Gastrocnemius medialis (tissue), 4 donors: ENCODE data around the gene NUDCD3. TPM values are rescaled to one million over a fixed set of nuclear protein-coding genes. Genes with fewer than 3 reads are reported as not detected.

ENCODE experiments used
- ATAC-seq, 2 donors: fragments of 150-250 bp; one replicate each; pipeline ENCODE4 v1.9.1; 2016
- DNase-seq, 2 donors: peaks; one replicate each; pipeline ENCODE4 v3.0.0-alpha.2; 2019
- H3K27ac ChIP-seq, 4 donors: fragments of 200-600 bp; sonication (generic); 1 replicate in 1 of 4; 2 replicates in 3 of 4; pipeline ENCODE4 v1.5.1; 2016 to 2018; ENCODE audit warnings: mild to moderate bottlenecking in 2 of 4, moderate library complexity in 1 of 4
- H3K27me3 ChIP-seq, 3 donors: fragments of 200-600 bp; sonication (generic) in 2 of 3; 1 replicate in 1 of 3; 2 replicates in 2 of 3; pipeline versions ENCODE4 v1.5.1 to v1.6.0; 2016 to 2019; ENCODE audit warnings: mild to moderate bottlenecking in 1 of 3, moderate library complexity in 1 of 3
- H3K36me3 ChIP-seq, 2 donors: fragments of 200-600 bp; sonication (generic) in 1 of 2; one replicate each; pipeline ENCODE4 v1.5.1; 2017 to 2018
- H3K4me1 ChIP-seq, 2 donors: fragments of 200-600 bp; sonication (generic) in 1 of 2; one replicate each; pipeline ENCODE4 v1.5.1; 2016 to 2017; ENCODE audit warnings: mild to moderate bottlenecking in 2 of 2
- H3K4me3 ChIP-seq, 4 donors: fragments of 200-600 bp; sonication (generic) in 3 of 4; 1 replicate in 1 of 4; 2 replicates in 3 of 4; pipeline ENCODE4 v1.5.1; 2016 to 2019; ENCODE audit warnings: mild to moderate bottlenecking in 2 of 4
- H3K9me3 ChIP-seq, 3 donors: fragments of 200-600 bp; sonication (generic) in 2 of 3; 1 replicate in 1 of 3; 2 replicates in 2 of 3; pipeline ENCODE4 v1.5.1; 2016 to 2019
- CTCF ChIP-seq, 5 experiments: fragments of 450-650 bp in 3 of 5; fragments of 200-600 bp in 2 of 5; sonication (generic) in 2 of 5; IDR thresholded peaks in 4 of 5; conservative IDR thresholded peaks in 1 of 5; 1 replicate in 4 of 5; 2 replicates in 1 of 5; pipeline ENCODE4 v1.5.1; 2016 to 2019; ENCODE audit warnings: antibody characterized with exemption in 5 of 5, mild to moderate bottlenecking in 3 of 5, moderate library complexity in 3 of 5
- POLR2A ChIP-seq, 2 donors: fragments of 450-650 bp; IDR thresholded peaks; one replicate each; pipeline ENCODE4 v1.6.1; 2017; ENCODE audit warnings: antibody characterized with exemption in 2 of 2, mild to moderate bottlenecking in 2 of 2, moderate library complexity in 2 of 2
- in situ Hi-C, 4 donors: fragments of 200-750 bp; cut with MboI; loops; one replicate each; pipeline versions ENCODE4 v1.15.0 to v1.8.0; 2017; ENCODE audit warnings: low sequenced_read_pairs in 4 of 4
- intact Hi-C: fragments of 100-400 bp; cut with DNase I; formaldehyde crosslinking; loops from one replicate; pipeline ENCODE4 v1.15.1; 2023; ENCODE audit warnings: low total_unique reads
- total RNA-seq, 4 donors: library from RNA; depleted of rRNA; stranded (reverse); fragments of >200 nt; gene quantifications; one replicate each; pipeline versions ENCODE4 v1.1.0 to v1.2.3, GENCODE V29; 2016

The NUDCD3 gene
- total RNA-seq, 4 donors from 2014 or later, result 76.2 to 93.4 (median 77.0) TPM

GRCh38 chr7:44387389-44387788, 103.1 kb downstream of the NUDCD3 start:
- ATAC-seq (no peak), DNase-seq (no peak)
- Histone ChIP-seq H3K4me1 (peaks cover 15 to 38% of the 10 kb centered on the region in 2 donors), H3K27me3 (no peaks in the 10 kb centered on the region), H3K9me3 (no peaks in the 10 kb centered on the region), H3K27ac (no peak overlapping the region), H3K4me3 (no peak overlapping the region), H3K36me3 (peaks cover 0 to 43% of the 10 kb centered on the region in 2 donors)
- in situ Hi-C loops (no loop called here), intact Hi-C loops (no loop called here)
- TF ChIP-seq CTCF (IDR thresholded peaks at IDR 0.05 in 4 of 5, conservative IDR thresholded peaks at IDR 0.05 in 1 of 5) (no peak), POLR2A (IDR thresholded peaks at IDR 0.05) (no peak)

- in situ Hi-C loops, result no loop called here
- ATAC-seq (no peak), DNase-seq (no peak)
- no peak overlapping the region for H3K4me3 ChIP-seq
- H3K27ac ChIP-seq, result no peak overlapping the region
- no peaks in the 10 kb centered on the region for H3K27me3 ChIP-seq
- H3K36me3 ChIP-seq, result peaks cover 0 to 36% of the 10 kb centered on the region in 2 donors
- peaks cover 17 to 44% of the 10 kb centered on the region in 2 donors for H3K4me1 ChIP-seq
- TF ChIP-seq CTCF (IDR thresholded peaks at IDR 0.05 in 4 of 5, conservative IDR thresholded peaks at IDR 0.05 in 1 of 5) (no peak), POLR2A (IDR thresholded peaks at IDR 0.05) (no peak)
- no peaks in the 10 kb centered on the region for H3K9me3 ChIP-seq
- intact Hi-C loops, result no loop called here
Measured at GRCh38 chr7:44386139-44386913, 104.1 kb downstream of the NUDCD3 start.

- DNase-seq (no peak), ATAC-seq (no peak)
- Histone ChIP-seq H3K4me3 (no peak overlapping the region), H3K36me3 (peaks cover 0 to 28% of the 10 kb centered on the region in 2 donors), H3K27me3 (no peaks in the 10 kb centered on the region), H3K4me1 (peaks cover 20 to 46% of the 10 kb centered on the region in 2 donors), H3K9me3 (no peaks in the 10 kb centered on the region), H3K27ac (no peak overlapping the region)
- no peak for TF ChIP-seq POLR2A (IDR thresholded peaks at IDR 0.05)
- TF ChIP-seq CTCF (IDR thresholded peaks at IDR 0.05 in 4 of 5, conservative IDR thresholded peaks at IDR 0.05 in 1 of 5), result no peak
- intact Hi-C loops, result no loop called here
- in situ Hi-C loops, result no loop called here
Measured at GRCh38 chr7:44385434-44386138, 104.9 kb downstream of the NUDCD3 start.

- Histone ChIP-seq H3K4me3 (no peak overlapping the region), H3K27me3 (no peaks in the 10 kb centered on the region), H3K9me3 (no peaks in the 10 kb centered on the region), H3K36me3 (peaks cover 0 to 21% of the 10 kb centered on the region in 2 donors), H3K27ac (no peak overlapping the region), H3K4me1 (peaks cover 23 to 45% of the 10 kb centered on the region in 2 donors)
- TF ChIP-seq POLR2A (IDR thresholded peaks at IDR 0.05) (no peak), CTCF (IDR thresholded peaks at IDR 0.05 in 4 of 5, conservative IDR thresholded peaks at IDR 0.05 in 1 of 5) (no peak)
- ATAC-seq (no peak), DNase-seq (no peak)
- intact Hi-C loops, result no loop called here
- in situ Hi-C loops, result no loop called here
Measured at GRCh38 chr7:44384586-44385433, 105.6 kb downstream of the NUDCD3 start.
